Keratinocyte (primary cell): ENCODE measurements around the gene ZNF587B.

Experiments
- CTCF ChIP-seq, 3 experiments: IDR thresholded peaks in 1 of 3; conservative IDR thresholded peaks in 1 of 3; optimal IDR thresholded peaks in 1 of 3; 2 replicates in 2 of 3; 3 replicates in 1 of 3; pipeline versions ENCODE3 to v1.5.1; 2011; ENCODE audit warnings: low read length in 3 of 3, mild to moderate bottlenecking in 3 of 3, moderate library complexity in 2 of 3, control low read depth in 1 of 3, inconsistent platforms in 1 of 3; ENCODE audit not compliant: insufficient read depth in 2 of 3; ENCODE audit errors: extremely low read depth in 1 of 3
- EZH2 ChIP-seq: IDR thresholded peaks from one replicate; pipeline ENCODE4 v1.6.1; 2012; ENCODE audit warnings: inconsistent platforms, mild to moderate bottlenecking, low read length, moderate library complexity

- TF ChIP-seq CTCF (optimal IDR thresholded peaks at IDR 0.05 in 1 of 3, IDR thresholded peaks at IDR 0.05 in 1 of 3, conservative IDR thresholded peaks at IDR 0.05 in 1 of 3; ENCODE audit: extremely low read depth in 1 of 3, insufficient read depth in 2 of 3, low read length in 3 of 3) (no peak), EZH2 (no peak)
These were observed 11.7 kb upstream of the ZNF587B start for GRCh38 chr19:57818378-57818777.
